Measurements from ENCODE around the gene ITGA5.

Gene ITGA5

GRCh38 chr12:54419088-54419887, at the start of gene ITGA5:
Gene ITGA5, minus strand, starts transcription at chr12:54419266. Its CDS starts 68 bp downstream, at chr12:54419198.
- DNase-seq = no peak

- no peak for DNase-seq
Observed at GRCh38 chr12:54465857-54466523, 46.9 kb upstream of the ITGA5 start.

- DNase-seq = no peak
Observed at GRCh38 chr12:54463484-54463883, 44.4 kb upstream of the ITGA5 start.

GRCh38 chr12:54463034-54463433, 44.0 kb upstream of the ITGA5 start:
- DNase-seq = no peak

GRCh38 chr12:54460317-54460923, 41.4 kb upstream of the ITGA5 start:
- DNase-seq = no peak

- DNase-seq = no peak
Observed at GRCh38 chr12:54459355-54459754, 40.3 kb upstream of the ITGA5 start.

- no peak for DNase-seq
Observed at GRCh38 chr12:54455760-54456469, 36.8 kb upstream of the ITGA5 start.

GRCh38 chr12:54452628-54453027, 33.6 kb upstream of the ITGA5 start:
- no peak for DNase-seq

GRCh38 chr12:54448344-54448743, 29.3 kb upstream of the ITGA5 start:
- DNase-seq = no peak

- DNase-seq = no peak
Observed at GRCh38 chr12:54447917-54448316, 28.9 kb upstream of the ITGA5 start.

GRCh38 chr12:54444206-54444605, 25.1 kb upstream of the ITGA5 start:
- DNase-seq = no peak

- no peak for DNase-seq
Observed at GRCh38 chr12:54443446-54443845, 24.4 kb upstream of the ITGA5 start.

GRCh38 chr12:54442961-54443360, 23.9 kb upstream of the ITGA5 start:
- DNase-seq = no peak

GRCh38 chr12:54442099-54442498, 23.0 kb upstream of the ITGA5 start:
- no peak for DNase-seq

- no peak for DNase-seq
Observed at GRCh38 chr12:54439521-54440255, 20.6 kb upstream of the ITGA5 start.

GRCh38 chr12:54439096-54439495, 20.0 kb upstream of the ITGA5 start:
- DNase-seq = no peak

GRCh38 chr12:54438517-54438916, 19.5 kb upstream of the ITGA5 start:
- DNase-seq = no peak

- no peak for DNase-seq
Observed at GRCh38 chr12:54437697-54438096, 18.6 kb upstream of the ITGA5 start.

GRCh38 chr12:54437243-54437642, 18.2 kb upstream of the ITGA5 start:
- no peak for DNase-seq

- no peak for DNase-seq
Observed at GRCh38 chr12:54432815-54433164, 13.7 kb upstream of the ITGA5 start.

GRCh38 chr12:54431911-54432814, 13.1 kb upstream of the ITGA5 start:
- DNase-seq = no peak
